Hypothalamus (tissue), 51 donors: ENCODE data around the gene RDH8.
"Not testable (repeated sequence)": the region's sequence is repeated elsewhere in the genome, so short reads cannot be mapped to it uniquely, and the experiment has no call there.

ENCODE experiments used
- DNase-seq, 51 donors: peaks; one replicate each; lab custom pipeline; 2025; lab: John Stamatoyannopoulos, UW

Gene RDH8

GRCh38 chr19:10005632-10006334 is 7.5 kb upstream of the RDH8 start:
- DNase-seq, result no peak

DNA sequence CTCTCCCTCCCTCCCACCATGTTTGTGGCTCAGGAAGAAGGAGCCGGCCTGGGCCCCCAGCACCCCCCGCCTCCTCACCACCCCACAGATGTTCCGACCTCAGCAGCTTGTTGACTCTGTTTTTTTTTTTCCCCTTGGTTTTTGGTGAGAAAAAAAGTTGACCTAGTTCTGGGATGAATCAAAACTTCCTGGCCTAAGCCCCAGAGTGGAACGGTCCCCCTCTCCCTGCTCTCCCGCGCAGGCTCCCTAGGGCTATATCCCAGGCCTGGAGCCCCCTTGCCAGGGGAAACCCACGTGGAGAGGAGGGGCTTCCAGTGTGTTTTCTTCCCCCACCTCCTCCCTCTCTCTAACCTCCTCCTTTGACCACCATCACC is 7.0 kb upstream of the RDH8 start:
- peak in 31 of 51 donors; percentile 1 to 62 (median 30) for DNase-seq

DNA sequence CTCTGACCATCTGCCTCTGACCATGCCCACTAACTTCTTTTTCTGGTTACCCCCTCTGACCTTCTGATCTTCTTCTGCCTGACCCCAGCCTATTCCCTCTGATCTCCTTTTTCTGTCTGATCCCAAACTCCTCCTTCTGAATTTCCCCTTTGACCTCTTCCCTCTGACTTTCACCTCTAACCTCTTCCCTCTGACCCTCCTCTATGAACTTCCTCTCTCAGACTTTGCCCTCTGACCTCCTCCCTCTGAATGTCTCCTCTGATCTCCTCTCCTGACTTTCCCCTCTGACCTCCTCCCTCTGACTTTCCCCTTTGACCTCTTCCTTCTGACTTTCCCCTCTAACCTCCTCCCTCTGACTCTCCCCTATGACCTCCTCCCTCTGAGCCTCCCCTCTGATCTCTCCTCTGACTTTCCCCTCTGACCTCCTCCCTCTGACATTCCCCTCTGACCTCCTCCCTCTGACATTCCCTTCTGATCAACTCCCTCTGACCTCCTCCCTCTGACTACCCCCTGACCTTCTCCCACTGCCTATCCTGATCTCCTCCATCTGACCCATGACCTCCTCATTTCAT is 6.4 kb upstream of the RDH8 start:
- no peak for DNase-seq

DNA sequence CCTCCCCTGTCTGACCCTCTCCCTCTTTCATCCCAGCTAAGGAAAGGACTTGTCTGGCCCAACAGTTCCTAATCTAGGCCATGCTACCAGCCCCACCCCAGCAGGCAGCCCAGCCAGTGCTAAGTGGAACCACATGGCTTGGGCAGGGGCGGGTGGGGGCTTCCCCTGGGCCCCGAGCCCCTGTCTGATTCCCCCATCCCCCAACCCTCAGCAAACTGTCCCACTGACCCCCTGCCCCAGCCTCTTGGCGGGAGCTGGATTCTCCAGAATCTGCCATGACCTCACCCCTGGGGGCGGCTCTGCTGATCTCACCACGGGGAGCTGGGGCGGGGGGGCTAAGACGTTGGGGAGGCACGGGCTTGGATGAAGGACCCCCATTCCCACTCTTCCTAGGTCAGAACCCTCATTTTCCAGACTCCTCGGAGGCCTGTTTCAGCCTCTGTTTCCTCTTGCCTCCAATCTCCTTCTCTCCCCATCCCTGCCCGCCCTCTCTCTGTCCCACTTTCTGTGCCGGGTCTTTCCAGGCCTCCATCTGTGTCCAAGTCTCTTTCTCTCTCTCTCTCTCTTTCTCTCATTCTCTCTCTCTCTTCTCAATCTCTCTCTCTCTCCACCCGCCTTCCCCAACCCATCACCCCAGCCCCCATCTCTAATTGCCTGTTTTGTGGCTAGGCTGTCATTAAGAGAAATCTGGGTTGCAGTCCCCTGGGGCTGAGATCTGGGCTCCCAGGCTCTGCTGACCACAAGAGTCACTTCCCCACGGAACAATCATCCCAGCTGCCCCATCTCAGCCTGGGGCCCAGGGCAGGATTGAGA is 5.7 kb upstream of the RDH8 start:
- DNase-seq, result peak in 6 of 51 donors; percentile 5 to 19 (median 10)

DNA sequence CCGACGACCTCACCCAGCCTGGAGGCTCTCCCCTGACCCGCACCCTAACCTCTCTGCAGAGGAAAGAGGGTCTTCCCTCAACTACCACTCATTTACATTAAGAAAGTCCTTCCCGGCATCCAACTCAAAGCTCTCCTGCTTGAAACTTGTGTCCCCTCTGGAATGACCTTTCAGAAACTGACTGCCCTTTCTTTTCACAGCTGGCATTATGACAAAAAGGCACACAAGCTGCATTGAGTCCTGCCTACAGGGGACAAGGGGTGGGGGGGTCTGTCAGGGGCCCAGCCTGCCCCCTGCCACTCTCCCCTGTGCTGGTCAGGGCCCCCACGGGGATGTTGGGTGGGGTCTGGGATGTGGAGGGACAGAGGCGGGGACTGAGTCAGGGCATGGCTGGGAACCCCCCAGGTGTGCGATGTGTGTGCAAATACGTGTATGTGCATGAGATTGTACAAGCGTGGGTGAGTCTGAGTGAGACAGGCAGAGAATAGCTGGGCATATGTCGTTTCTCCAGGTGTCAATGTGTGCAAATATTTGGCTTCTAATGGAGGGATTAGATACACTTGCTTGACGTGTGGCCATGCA is 5.0 kb upstream of the RDH8 start:
- DNase-seq, result no peak

GRCh38 chr19:10009714-10010224 is 3.5 kb upstream of the RDH8 start:
- DNase-seq, result no peak

DNA sequence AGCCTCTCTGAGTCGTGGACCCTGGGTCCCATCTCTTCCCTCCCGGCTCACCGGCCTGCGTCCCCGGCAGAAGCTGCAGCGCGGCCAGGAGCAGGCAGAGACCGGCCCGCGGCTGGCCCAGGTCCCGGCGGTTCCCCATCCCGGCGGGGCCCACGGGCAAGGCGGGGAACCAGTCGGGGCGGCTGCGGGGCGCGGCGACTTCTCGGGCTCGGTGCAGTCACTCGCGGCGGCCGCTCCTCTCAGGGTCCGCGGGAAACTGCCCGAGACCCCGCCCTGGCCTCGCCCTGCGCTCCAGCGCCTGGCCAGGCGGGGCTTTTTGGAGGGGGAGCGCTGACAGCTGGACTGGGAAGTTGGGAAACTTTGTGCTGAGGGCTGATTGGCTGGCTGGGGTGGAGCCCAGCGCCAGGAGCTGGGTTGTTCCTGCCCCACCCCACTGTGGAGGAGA is 3.0 kb upstream of the RDH8 start, which contains the start of gene COL5A3:
TSS of gene COL5A3 (minus strand) at position 258 of the 445 bp plus-strand sequence. CDS start at position 139, 119 bp downstream.
- DNase-seq, result peak in 1 of 51 donors; percentile 9

DNA sequence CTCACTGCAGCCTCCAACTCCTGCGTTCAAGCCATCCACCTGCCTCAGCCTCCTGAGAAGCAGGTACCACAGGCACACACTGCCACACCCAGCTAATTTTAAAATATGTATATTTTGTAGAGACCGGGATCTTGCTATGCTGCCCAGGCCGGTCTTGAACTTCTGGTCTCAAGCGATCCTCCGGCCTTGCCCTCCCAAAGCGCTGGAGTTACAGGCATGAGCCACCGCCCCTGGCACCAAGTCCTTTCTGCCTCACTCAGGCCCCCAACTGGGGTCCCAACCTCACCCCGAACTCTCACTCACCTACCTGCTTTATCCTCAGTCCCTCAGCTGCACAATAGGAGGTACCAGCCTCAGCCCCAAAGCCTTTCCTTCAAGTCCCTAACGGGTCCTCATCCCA is 2.3 kb upstream of the RDH8 start:
- no peak for DNase-seq

DNA sequence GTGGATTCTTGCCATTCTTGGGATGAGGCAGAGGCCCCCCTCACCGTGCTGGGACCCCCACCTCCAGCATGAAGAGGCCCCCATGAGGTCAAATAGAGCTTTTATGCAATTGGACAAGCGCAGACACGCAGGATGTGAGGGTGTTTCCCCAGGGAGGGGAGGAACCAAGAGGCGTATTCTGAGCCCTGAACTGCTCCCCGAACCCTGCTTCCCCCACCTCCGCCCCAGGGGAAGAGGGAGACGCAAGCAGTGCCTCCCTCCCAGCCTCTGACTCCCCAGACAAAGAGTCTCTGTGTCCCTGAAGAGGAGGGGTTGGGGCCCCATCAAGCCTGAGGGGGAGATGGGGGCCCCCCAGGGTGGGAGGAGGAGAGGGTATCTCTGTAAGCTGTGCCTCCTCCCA is 1.3 kb upstream of the RDH8 start:
- DNase-seq, result no peak

DNA sequence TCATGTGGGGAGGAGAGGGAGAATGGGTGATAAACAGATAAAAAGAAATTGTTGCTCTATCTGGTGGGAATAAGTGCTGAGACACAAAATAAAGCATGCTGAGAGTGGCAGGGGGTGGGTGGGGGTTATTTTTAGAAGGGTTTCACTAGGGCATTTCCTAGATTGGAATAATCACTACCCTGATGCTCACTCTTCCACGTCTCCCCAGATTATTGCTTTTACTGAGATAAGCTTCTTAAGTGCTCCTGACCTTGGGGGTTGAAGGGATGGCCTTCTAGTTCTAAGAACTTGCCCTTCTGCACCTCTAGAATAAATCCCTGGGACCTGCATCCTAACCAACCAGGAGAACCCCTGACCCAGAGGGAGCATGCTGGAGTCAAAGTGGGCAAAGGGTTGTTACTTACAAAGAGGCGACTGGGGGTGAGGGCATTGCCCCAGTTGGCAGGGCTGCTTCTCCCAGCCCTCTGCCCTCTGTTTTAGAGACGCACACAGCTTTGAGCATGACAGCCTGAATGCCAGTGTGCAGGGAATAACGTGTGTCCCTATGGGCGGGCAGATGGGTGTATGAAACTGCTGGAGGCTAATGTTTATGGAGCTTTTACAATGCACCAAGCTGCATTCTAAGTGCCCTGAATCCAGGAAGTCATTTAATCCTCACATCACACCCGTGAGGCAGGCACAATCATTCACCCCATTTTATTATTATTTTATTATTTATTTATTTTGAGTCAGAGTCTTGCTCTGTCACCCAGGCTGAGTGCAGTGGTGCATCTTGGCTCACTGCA is 743 bp downstream of the RDH8 start:
- DNase-seq, result no peak

DNA sequence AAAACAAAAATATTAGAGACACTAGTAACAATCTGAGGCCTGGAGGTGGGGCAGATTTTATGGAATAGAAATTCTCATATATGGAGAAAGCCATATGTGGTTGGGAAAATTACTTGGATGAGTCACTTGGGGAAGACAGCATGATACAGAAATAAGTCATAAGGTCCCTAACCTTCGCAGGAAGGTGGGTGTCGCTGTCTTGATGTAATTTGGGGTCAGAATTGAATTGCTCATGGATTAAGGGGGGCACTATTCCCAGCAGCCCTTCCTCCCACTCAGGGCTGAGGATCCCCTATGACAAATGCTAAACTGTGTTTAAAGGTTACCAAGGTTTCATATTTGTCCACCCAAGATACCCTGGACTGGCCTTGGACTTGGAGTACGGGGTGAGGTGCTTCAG is 5.0 kb downstream of the RDH8 start:
- no peak for DNase-seq

DNA sequence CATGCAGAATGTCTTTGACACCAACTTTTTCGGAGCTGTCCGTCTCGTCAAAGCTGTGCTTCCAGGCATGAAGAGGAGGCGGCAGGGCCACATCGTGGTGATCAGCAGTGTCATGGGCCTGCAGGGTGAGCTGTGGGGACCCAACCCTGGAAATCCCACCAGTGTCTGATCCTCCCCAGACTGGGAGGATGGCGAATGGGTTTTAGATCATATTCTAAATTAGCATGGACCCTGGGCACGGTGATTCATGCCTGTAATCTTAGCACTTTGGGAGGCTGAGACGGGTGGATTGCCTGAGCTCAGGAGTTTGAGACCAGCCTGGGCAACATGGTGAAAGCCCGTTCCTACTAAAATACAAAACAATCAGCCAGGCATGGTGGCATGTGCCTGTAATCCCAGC is 5.5 kb downstream of the RDH8 start:
- DNase-seq, result no peak

DNA sequence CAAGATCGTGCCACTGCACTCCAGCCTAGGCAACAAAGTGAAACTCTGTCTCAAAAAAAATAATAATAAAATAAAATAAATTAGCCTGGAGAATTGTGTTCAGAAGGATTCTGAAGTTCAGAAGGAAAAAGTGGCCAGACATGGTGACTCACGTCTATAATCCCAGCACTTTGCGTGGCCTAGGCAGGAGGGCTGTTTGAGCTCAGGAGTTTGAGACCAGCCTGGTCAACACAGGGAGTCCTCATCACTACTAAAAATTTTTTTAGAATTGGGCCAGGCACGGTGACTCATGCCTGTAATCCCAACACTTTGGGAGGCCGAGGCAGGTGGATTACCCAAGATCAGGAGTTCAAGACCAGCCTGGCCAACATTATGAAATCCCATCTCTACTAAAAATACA is 6.0 kb downstream of the RDH8 start:
- DNase-seq, result no peak

GRCh38 chr19:10020851-10021250 is 7.6 kb downstream of the RDH8 start:
- no peak for DNase-seq

DNA sequence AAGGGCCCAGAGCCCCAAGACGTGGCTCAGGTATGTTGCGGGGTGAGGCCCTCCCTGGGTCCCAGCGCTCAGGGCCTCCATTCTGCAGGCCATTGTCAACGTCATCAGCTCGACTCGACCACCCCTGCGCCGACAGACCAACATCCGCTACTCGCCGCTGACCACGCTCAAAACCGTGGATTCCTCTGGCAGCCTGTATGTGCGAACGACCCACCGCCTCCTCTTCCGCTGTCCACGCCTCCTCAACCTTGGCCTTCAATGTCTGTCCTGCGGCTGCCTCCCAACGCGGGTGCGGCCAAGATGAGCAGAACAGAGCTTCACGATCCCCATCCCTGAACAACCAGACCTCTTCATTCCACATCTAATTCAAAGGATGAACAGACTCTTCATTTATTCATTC is 8.2 kb downstream of the RDH8 start:
- no peak for DNase-seq

DNA sequence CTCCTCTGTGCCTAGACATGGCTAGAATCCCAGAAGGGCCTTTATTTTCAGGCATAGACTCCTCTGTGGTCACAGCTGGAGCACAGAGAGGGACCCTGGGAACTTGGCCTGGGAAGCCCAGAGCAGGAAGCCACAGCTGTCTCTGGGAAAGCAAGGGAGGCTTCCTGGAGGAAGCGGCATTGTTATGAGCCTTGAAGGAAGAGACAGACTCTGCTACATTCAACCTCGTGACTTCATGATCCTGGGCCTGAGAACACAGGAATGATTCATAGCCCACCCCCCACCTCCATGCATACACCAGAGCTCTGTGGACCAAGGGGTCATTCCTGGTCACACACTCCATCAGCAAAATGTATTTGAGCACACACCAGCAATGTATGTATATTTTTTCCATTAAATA is 8.6 kb downstream of the RDH8 start:
- peak in 1 of 51 donors; percentile 3 for DNase-seq

GRCh38 chr19:10023096-10023495 is 9.8 kb downstream of the RDH8 start:
- not testable (repeated sequence) for DNase-seq

DNA sequence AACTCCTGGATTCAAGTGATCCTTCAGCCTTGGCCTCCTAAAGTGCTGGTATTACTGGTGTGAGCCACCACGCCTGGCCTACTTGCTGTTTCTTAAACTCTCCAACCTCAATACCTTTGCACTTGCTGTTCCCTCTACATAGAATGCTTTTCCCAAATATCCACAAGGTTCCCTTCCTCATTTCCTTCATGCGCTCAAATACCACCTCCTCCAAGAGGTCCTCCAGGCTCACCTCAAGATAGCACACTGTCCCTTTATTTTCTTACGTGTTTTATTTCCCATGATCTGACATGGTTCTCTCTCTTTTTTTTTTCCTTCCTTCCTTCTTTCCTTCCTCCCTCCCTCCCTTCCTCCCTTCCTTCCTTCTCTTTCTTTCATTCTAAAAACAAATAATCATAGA is 13.5 kb downstream of the RDH8 start:
- DNase-seq, result no peak

GRCh38 chr19:10027158-10027997 is 14.1 kb downstream of the RDH8 start:
- peak; percentile 38 to 97 (median 86) for DNase-seq
